ENCODE data around the gene ETV6.
A peak's percentile ranks its signal among the peaks of the same experiment; 100 is the strongest.

ETV6 gene

GRCh38 chr12:11757095-11757494, 107.6 kb downstream of the ETV6 start:
- TF ChIP-seq, protein P1, sequence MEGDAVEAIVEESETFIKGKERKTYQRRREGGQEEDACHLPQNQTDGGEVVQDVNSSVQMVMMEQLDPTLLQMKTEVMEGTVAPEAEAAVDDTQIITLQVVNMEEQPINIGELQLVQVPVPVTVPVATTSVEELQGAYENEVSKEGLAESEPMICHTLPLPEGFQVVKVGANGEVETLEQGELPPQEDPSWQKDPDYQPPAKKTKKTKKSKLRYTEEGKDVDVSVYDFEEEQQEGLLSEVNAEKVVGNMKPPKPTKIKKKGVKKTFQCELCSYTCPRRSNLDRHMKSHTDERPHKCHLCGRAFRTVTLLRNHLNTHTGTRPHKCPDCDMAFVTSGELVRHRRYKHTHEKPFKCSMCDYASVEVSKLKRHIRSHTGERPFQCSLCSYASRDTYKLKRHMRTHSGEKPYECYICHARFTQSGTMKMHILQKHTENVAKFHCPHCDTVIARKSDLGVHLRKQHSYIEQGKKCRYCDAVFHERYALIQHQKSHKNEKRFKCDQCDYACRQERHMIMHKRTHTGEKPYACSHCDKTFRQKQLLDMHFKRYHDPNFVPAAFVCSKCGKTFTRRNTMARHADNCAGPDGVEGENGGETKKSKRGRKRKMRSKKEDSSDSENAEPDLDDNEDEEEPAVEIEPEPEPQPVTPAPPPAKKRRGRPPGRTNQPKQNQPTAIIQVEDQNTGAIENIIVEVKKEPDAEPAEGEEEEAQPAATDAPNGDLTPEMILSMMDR (IDR thresholded peaks at IDR 0.05; ENCODE audit: low read length, missing control alignments) = no peak
- DNase-seq (ENCODE audit: low read depth) = no peak
- no peak overlapping the region for H3K4me3 ChIP-seq (replicated peaks; ENCODE audit: low read depth, low read length)

DNA sequence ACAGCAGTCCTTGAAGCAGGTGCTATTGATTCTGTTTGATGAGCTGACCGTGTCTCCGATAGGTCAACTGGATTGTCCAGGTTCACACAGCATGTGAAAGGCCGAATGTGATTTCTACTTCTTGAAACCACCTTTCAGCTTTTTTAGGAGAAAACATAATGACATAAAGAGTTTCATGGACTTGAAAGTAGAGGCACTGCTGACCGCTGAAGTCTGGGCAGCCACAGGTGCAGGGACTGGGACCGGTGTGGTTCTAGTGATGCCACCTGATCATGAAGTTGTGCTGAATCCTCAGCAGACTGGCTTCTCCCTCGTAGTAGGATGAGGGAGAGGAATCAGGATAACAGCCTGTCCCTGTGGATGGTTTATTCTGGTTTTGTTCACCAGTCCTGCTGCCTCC, 108.1 kb downstream of the ETV6 start:
- DNase-seq (ENCODE audit: low read depth) = no peak
- no peak overlapping the region for H3K4me3 ChIP-seq (replicated peaks; ENCODE audit: low read depth, low read length)
- TF ChIP-seq, protein P1 (IDR thresholded peaks at IDR 0.05; ENCODE audit: low read length, missing control alignments) = no peak

DNA sequence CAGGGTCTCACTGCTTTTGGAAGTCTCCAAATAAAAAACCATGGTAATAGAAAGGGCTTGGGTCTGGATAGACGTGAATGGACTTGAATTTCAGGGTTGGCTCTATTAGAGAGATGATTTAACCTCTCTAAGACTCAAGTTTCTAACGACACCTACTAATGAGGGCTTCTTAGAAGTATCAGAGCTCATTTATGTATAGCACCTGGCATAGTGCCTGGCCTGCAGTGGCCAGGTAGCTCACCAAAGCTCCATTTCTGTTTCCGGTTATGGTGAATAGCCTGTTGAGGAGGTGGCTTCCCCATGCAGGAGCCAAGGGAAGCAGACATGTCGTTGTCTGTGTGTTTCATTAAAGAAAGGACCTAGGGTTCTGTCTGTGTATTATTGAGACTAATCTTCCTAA, 108.6 kb downstream of the ETV6 start:
- DNase-seq (ENCODE audit: low read depth) = no peak
- H3K4me3 ChIP-seq (replicated peaks; ENCODE audit: low read depth, low read length) = no peak overlapping the region

GRCh38 chr12:11758510-11759493, 109.3 kb downstream of the ETV6 start:
- H3K4me3 ChIP-seq (replicated peaks; ENCODE audit: low read depth, low read length) = no peak overlapping the region
- TF ChIP-seq, protein P1 (IDR thresholded peaks at IDR 0.05; ENCODE audit: low read length, missing control alignments) = no peak
- peak; percentile 67 for DNase-seq (ENCODE audit: low read depth)

More for the DNA sequence above, 108.6 kb downstream of the ETV6 start:
- TF ChIP-seq, protein P1 (IDR thresholded peaks at IDR 0.05; ENCODE audit: low read length, missing control alignments) = no peak

DNA sequence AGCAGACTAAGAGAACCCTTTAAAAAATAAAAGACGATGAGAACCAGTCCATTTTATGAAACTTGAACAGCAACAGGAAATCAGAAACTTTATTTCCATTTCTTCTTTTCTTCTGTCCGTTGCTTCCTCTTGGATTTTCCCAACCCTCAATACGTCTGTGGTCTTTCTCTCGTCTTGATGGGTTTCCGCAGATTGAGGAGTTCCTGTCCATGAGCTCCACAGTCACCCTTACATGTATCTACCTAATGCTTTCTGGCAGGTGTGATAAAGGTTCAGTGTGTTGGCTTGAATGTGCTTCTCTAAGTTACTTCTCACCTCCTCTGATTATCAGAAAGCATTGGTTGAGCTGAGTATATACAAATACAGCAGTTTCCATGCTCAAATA, 110.0 kb downstream of the ETV6 start:
- H3K4me3 ChIP-seq (replicated peaks; ENCODE audit: low read depth, low read length) = no peak overlapping the region
- DNase-seq (ENCODE audit: low read depth) = no peak
- TF ChIP-seq, protein P1 (IDR thresholded peaks at IDR 0.05; ENCODE audit: low read length, missing control alignments) = no peak

- TF ChIP-seq, protein P1 (IDR thresholded peaks at IDR 0.05; ENCODE audit: low read length, missing control alignments) = no peak
- no peak for DNase-seq (ENCODE audit: low read depth)
- H3K4me3 ChIP-seq (replicated peaks; ENCODE audit: low read depth, low read length) = no peak overlapping the region
Observed at GRCh38 chr12:11759899-11760298, 110.4 kb downstream of the ETV6 start.
